ENCODE results near the gene CYBA.

DNA sequence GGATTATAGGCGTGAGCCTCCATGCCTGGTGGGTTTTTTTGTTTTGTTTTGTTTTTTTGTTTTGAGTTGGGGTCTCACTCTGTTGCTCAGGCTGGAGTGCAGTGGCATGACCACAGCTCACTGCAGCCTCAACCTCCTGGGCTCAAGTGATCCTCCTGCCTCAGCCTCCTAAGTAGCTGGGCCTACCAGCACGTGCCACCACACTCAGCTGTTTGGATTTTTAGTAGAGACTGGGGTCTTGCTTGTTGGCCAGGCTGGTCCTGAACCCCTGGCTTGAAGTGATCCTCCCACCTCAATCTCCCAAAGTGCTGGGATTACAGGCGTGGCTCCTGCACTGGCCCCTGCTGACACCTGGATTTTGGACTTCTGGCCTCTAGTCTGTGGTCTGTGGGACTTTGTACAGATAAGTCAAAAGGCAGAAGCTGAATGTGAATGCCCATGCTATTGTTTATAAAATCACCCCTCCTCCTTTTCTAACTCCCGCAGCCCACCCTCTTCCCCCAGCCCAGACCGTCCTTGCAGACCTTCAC, 29.8 kb upstream of the CYBA start:
- TF ChIP-seq, protein P1, sequence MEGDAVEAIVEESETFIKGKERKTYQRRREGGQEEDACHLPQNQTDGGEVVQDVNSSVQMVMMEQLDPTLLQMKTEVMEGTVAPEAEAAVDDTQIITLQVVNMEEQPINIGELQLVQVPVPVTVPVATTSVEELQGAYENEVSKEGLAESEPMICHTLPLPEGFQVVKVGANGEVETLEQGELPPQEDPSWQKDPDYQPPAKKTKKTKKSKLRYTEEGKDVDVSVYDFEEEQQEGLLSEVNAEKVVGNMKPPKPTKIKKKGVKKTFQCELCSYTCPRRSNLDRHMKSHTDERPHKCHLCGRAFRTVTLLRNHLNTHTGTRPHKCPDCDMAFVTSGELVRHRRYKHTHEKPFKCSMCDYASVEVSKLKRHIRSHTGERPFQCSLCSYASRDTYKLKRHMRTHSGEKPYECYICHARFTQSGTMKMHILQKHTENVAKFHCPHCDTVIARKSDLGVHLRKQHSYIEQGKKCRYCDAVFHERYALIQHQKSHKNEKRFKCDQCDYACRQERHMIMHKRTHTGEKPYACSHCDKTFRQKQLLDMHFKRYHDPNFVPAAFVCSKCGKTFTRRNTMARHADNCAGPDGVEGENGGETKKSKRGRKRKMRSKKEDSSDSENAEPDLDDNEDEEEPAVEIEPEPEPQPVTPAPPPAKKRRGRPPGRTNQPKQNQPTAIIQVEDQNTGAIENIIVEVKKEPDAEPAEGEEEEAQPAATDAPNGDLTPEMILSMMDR (conservative IDR thresholded peaks at IDR 0.05 in 1 of 2, IDR thresholded peaks at IDR 0.05 in 1 of 2; ENCODE audit: extremely low read depth in 1 of 2, insufficient read depth in 1 of 2, low read depth in 1 of 2, low read length in 2 of 2) = no peak
- no peak for TF ChIP-seq EZH2 (IDR thresholded peaks at IDR 0.05; ENCODE audit: borderline replicate concordance, low read length)

All from mammary epithelial cell (primary cell).